HEK293 (cell line): Measurements from ENCODE around the gene FKBP10.

ENCODE experiments used
- CTCF ChIA-PET: fragments of 350-600 bp; formaldehyde crosslinking; extraction: SDS; loops from one replicate; lab custom pipeline; 2021; ENCODE audit warnings: antibody characterized with exemption; lab: Yijun Ruan, JAX
- POLR2A ChIA-PET: fragments of 300-600 bp; formaldehyde crosslinking; extraction: SDS; loops from one replicate; lab custom pipeline; 2020; ENCODE audit warnings: antibody characterized with exemption, inconsistent platforms; lab: Yijun Ruan, JAX
- H3K27ac ChIP-seq: fragments of 200-500 bp; sonication (Bioruptor generic); 2 replicates; pipeline ENCODE4 v1.5.1; 2014; ENCODE audit warnings: low read depth, low read length, control low read depth, inconsistent platforms; ENCODE audit errors: extremely low read depth
- H3K36me3 ChIP-seq, 2 experiments: fragments of 200-500 bp in 1 of 2; sonication (Bioruptor generic) in 1 of 2; 1 replicate in 1 of 2; 2 replicates in 1 of 2; pipeline ENCODE4 v1.5.1; 2014 to 2017; ENCODE audit warnings: inconsistent platforms in 2 of 2, low read length in 2 of 2; ENCODE audit not compliant: control insufficient read depth in 2 of 2, insufficient read depth in 1 of 2
- H3K4me1 ChIP-seq: fragments of 200-500 bp; sonication (Bioruptor generic); 2 replicates; pipeline ENCODE4 v1.5.1; 2014; ENCODE audit warnings: mild to moderate bottlenecking, low read length, inconsistent platforms; ENCODE audit not compliant: control insufficient read depth, insufficient read depth
- H3K4me3 ChIP-seq: 2 replicates; pipeline ENCODE4 v1.5.1; 2011; ENCODE audit warnings: low read depth, mild to moderate bottlenecking, control low read depth, low read length, moderate library complexity
- H3K9me3 ChIP-seq: fragments of 200-500 bp; sonication (Bioruptor generic); 2 replicates; pipeline ENCODE4 v1.5.1; 2014; ENCODE audit warnings: low read depth, low read length, inconsistent platforms; ENCODE audit not compliant: control insufficient read depth, insufficient read depth
- BCL11A ChIP-seq: fragments of 450-650 bp; formaldehyde crosslinking; IDR thresholded peaks from 2 replicates; pipeline ENCODE4 v1.5.1; 2016; ENCODE audit warnings: low read depth, missing biosample characterization, missing genetic modification characterization
- KLF10 ChIP-seq: fragments of 450-650 bp; IDR thresholded peaks from 2 replicates; pipeline ENCODE4 v1.5.1; 2018; ENCODE audit warnings: missing biosample characterization, mild to moderate bottlenecking, missing genetic modification characterization
- KLF7 ChIP-seq: fragments of 450-650 bp; formaldehyde crosslinking; IDR thresholded peaks from 2 replicates; pipeline ENCODE4 v1.5.1; 2016; ENCODE audit warnings: missing biosample characterization, missing genetic modification characterization, borderline replicate concordance
- OSR2 ChIP-seq: fragments of 450-650 bp; formaldehyde crosslinking; IDR thresholded peaks from 2 replicates; pipeline ENCODE4 v1.5.1; 2016; ENCODE audit warnings: missing biosample characterization, missing genetic modification characterization
- PRDM2 ChIP-seq: fragments of 450-650 bp; formaldehyde crosslinking; IDR thresholded peaks from 2 replicates; pipeline ENCODE4 v1.5.1; 2016; ENCODE audit warnings: missing biosample characterization, missing genetic modification characterization, borderline replicate concordance
- SP2 ChIP-seq: fragments of 450-650 bp; formaldehyde crosslinking; IDR thresholded peaks from 2 replicates; pipeline ENCODE4 v1.5.1; 2016; ENCODE audit warnings: missing biosample characterization, missing genetic modification characterization
- TCF7L2 ChIP-seq: IDR thresholded peaks from 2 replicates; pipeline ENCODE4 v1.6.1; 2011; ENCODE audit warnings: low read depth, mild to moderate bottlenecking, inconsistent platforms, low read length, moderate library complexity, borderline replicate concordance
- ZEB2 ChIP-seq: fragments of 450-650 bp; formaldehyde crosslinking; IDR thresholded peaks from 2 replicates; pipeline ENCODE4 v1.5.1; 2016; ENCODE audit warnings: missing biosample characterization, missing genetic modification characterization
- ZFP3 ChIP-seq: fragments of 450-650 bp; formaldehyde crosslinking; IDR thresholded peaks from 2 replicates; pipeline ENCODE4 v1.5.1; 2016; ENCODE audit warnings: low read depth, missing biosample characterization, missing genetic modification characterization
- ZNF184 ChIP-seq: fragments of 450-650 bp; IDR thresholded peaks from 2 replicates; pipeline ENCODE4 v1.5.1; 2018; ENCODE audit warnings: missing biosample characterization, mild to moderate bottlenecking, missing genetic modification characterization
- ZNF239 ChIP-seq: fragments of 450-650 bp; formaldehyde crosslinking; IDR thresholded peaks from 2 replicates; pipeline ENCODE4 v1.5.1; 2016; ENCODE audit warnings: missing biosample characterization, missing genetic modification characterization
- ZNF274 ChIP-seq, 2 experiments: fragments of 200-500 bp in 1 of 2; fragments of 450-650 bp in 1 of 2; sonication (Bioruptor generic) in 1 of 2; formaldehyde crosslinking in 1 of 2; IDR thresholded peaks; 2 replicates each; pipeline versions ENCODE4 v1.5.1 to v1.6.1; 2014 to 2016; ENCODE audit warnings: borderline replicate concordance in 1 of 2, inconsistent platforms in 1 of 2, low read length in 1 of 2, missing biosample characterization in 1 of 2, missing genetic modification characterization in 1 of 2
- ZNF366 ChIP-seq: fragments of 450-650 bp; formaldehyde crosslinking; conservative IDR thresholded peaks from 2 replicates; pipeline ENCODE4 v1.5.1; 2016; ENCODE audit warnings: missing biosample characterization, missing genetic modification characterization
- ZNF398 ChIP-seq: fragments of 450-650 bp; formaldehyde crosslinking; IDR thresholded peaks from 2 replicates; pipeline ENCODE4 v1.5.1; 2017; ENCODE audit warnings: missing biosample characterization, missing genetic modification characterization
- ZNF521 ChIP-seq: fragments of 450-650 bp; formaldehyde crosslinking; IDR thresholded peaks from 2 replicates; pipeline ENCODE4 v1.5.1; 2017; ENCODE audit warnings: missing biosample characterization, mild to moderate bottlenecking, missing genetic modification characterization
- ZNF596 ChIP-seq: fragments of 450-650 bp; IDR thresholded peaks from 2 replicates; pipeline ENCODE4 v1.5.0; 2018; ENCODE audit warnings: missing biosample characterization, mild to moderate bottlenecking, missing genetic modification characterization, moderate library complexity
- ZNF629 ChIP-seq: fragments of 450-650 bp; formaldehyde crosslinking; IDR thresholded peaks from 2 replicates; pipeline ENCODE4 v1.5.1; 2017; ENCODE audit warnings: missing biosample characterization, missing genetic modification characterization
- ZXDB ChIP-seq: fragments of 450-650 bp; formaldehyde crosslinking; IDR thresholded peaks from 2 replicates; pipeline ENCODE4 v1.5.1; 2016; ENCODE audit warnings: missing biosample characterization, missing genetic modification characterization
- TF ChIP-seq, protein P1 (sequence below): fragments of 450-650 bp; formaldehyde crosslinking; IDR thresholded peaks from 2 replicates; pipeline ENCODE4 v1.5.1; 2016; ENCODE audit warnings: missing biosample characterization, missing genetic modification characterization
- TF ChIP-seq, protein P2 (sequence below): fragments of 450-650 bp; formaldehyde crosslinking; IDR thresholded peaks from 2 replicates; pipeline ENCODE4 v1.5.1; 2017; ENCODE audit warnings: missing biosample characterization, missing genetic modification characterization
- TF ChIP-seq, protein P3 (sequence below): fragments of 450-650 bp; formaldehyde crosslinking; IDR thresholded peaks from 2 replicates; pipeline ENCODE4 v1.5.1; 2017; ENCODE audit warnings: missing biosample characterization, missing genetic modification characterization

FKBP10 gene

GRCh38 chr17:41793784-41794539 is 18.8 kb upstream of the FKBP10 start:
- H3K9me3 ChIP-seq, result no peaks in the 10 kb centered on the region
- peak overlapping the region; percentile 82 for H3K27ac ChIP-seq
- peaks cover 17% of the 10 kb centered on the region for H3K4me1 ChIP-seq
- ChIA-PET CTCF (interaction anchor here (0.6 to 10.6 kb wide), 5 partner anchors 8 to 71 kb away, joined by 3 to 108 read pairs (median 5); partner anchors contain the start of genes JUP, KLHL11 and P3H4), POLR2A (interaction anchor here (1.0 to 5.0 kb wide), 6 partner anchors 9 to 137 kb away, joined by 3 to 38 read pairs (median 5); partner anchors contain the start of genes HAP1, JUP and ODAD4)
- H3K36me3 ChIP-seq, result no peaks in the 10 kb centered on the region
- no peak overlapping the region for H3K4me3 ChIP-seq
- peak; percentile 62; the same call in 1 of the 2 replicates for TF ChIP-seq ZNF366 (tag by site-specific recombination)
- TF ChIP-seq ZNF274 (IDR thresholded peaks at IDR 0.05; ENCODE audit: low read length), result no peak
- no peak for TF ChIP-seq ZNF274 (tag by site-specific recombination; IDR thresholded peaks at IDR 0.05; ENCODE audit: borderline replicate concordance)
- TF ChIP-seq BCL11A, result peak; percentile 33; the same call in 1 of the 2 replicates
- no peak for TF ChIP-seq ZNF521 (tag by site-specific recombination)
- TF ChIP-seq KLF7 (tag by site-specific recombination), result 0 out of 2 replicates have a peak, but pooled peaks have one; percentile 67
- no peak for TF ChIP-seq PRDM2 (tag by site-specific recombination)
- 0 out of 2 replicates have a peak, but pooled peaks have one; percentile 38 for TF ChIP-seq ZNF184 (tag by site-specific recombination)
- TF ChIP-seq, protein P1, sequence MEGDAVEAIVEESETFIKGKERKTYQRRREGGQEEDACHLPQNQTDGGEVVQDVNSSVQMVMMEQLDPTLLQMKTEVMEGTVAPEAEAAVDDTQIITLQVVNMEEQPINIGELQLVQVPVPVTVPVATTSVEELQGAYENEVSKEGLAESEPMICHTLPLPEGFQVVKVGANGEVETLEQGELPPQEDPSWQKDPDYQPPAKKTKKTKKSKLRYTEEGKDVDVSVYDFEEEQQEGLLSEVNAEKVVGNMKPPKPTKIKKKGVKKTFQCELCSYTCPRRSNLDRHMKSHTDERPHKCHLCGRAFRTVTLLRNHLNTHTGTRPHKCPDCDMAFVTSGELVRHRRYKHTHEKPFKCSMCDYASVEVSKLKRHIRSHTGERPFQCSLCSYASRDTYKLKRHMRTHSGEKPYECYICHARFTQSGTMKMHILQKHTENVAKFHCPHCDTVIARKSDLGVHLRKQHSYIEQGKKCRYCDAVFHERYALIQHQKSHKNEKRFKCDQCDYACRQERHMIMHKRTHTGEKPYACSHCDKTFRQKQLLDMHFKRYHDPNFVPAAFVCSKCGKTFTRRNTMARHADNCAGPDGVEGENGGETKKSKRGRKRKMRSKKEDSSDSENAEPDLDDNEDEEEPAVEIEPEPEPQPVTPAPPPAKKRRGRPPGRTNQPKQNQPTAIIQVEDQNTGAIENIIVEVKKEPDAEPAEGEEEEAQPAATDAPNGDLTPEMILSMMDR (tag by site-specific recombination), result peak; percentile 62
- TF ChIP-seq ZNF596 (tag by site-specific recombination), result no peak
- TF ChIP-seq, protein P2, sequence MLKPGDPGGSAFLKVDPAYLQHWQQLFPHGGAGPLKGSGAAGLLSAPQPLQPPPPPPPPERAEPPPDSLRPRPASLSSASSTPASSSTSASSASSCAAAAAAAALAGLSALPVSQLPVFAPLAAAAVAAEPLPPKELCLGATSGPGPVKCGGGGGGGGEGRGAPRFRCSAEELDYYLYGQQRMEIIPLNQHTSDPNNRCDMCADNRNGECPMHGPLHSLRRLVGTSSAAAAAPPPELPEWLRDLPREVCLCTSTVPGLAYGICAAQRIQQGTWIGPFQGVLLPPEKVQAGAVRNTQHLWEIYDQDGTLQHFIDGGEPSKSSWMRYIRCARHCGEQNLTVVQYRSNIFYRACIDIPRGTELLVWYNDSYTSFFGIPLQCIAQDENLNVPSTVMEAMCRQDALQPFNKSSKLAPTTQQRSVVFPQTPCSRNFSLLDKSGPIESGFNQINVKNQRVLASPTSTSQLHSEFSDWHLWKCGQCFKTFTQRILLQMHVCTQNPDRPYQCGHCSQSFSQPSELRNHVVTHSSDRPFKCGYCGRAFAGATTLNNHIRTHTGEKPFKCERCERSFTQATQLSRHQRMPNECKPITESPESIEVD (tag by site-specific recombination), result peak; percentile 85
- TF ChIP-seq ZNF239 (tag by site-specific recombination), result no peak
- peak; percentile 10; the same call in 1 of the 2 replicates for TF ChIP-seq ZEB2 (tag by site-specific recombination)
- TF ChIP-seq ZNF398 (tag by site-specific recombination), result peak; percentile 44; the same call in 1 of the 2 replicates
- no peak for TF ChIP-seq ZFP3 (tag by site-specific recombination)
- TF ChIP-seq, protein P3, sequence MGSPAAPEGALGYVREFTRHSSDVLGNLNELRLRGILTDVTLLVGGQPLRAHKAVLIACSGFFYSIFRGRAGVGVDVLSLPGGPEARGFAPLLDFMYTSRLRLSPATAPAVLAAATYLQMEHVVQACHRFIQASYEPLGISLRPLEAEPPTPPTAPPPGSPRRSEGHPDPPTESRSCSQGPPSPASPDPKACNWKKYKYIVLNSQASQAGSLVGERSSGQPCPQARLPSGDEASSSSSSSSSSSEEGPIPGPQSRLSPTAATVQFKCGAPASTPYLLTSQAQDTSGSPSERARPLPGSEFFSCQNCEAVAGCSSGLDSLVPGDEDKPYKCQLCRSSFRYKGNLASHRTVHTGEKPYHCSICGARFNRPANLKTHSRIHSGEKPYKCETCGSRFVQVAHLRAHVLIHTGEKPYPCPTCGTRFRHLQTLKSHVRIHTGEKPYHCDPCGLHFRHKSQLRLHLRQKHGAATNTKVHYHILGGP (tag by site-specific recombination), result 0 out of 2 replicates have a peak, but pooled peaks have one; percentile 32
- peak; percentile 67 for TF ChIP-seq OSR2
- peak; percentile 69 for TF ChIP-seq KLF10 (tag by site-specific recombination)
- peak; percentile 29 for TF ChIP-seq SP2 (tag by site-specific recombination)
- TF ChIP-seq ZNF629 (tag by site-specific recombination), result peak; percentile 73
- TF ChIP-seq ZXDB (tag by site-specific recombination), result peak; percentile 68
- TF ChIP-seq TCF7L2, result peak; percentile 62; the same call in 1 of the 2 replicates
